Measurements from ENCODE around the gene MEIS3.

GRCh38 chr19:47419789-47420188 is 462 bp upstream of the MEIS3 start:
- TF ChIP-seq, protein P1, sequence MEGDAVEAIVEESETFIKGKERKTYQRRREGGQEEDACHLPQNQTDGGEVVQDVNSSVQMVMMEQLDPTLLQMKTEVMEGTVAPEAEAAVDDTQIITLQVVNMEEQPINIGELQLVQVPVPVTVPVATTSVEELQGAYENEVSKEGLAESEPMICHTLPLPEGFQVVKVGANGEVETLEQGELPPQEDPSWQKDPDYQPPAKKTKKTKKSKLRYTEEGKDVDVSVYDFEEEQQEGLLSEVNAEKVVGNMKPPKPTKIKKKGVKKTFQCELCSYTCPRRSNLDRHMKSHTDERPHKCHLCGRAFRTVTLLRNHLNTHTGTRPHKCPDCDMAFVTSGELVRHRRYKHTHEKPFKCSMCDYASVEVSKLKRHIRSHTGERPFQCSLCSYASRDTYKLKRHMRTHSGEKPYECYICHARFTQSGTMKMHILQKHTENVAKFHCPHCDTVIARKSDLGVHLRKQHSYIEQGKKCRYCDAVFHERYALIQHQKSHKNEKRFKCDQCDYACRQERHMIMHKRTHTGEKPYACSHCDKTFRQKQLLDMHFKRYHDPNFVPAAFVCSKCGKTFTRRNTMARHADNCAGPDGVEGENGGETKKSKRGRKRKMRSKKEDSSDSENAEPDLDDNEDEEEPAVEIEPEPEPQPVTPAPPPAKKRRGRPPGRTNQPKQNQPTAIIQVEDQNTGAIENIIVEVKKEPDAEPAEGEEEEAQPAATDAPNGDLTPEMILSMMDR (IDR thresholded peaks at IDR 0.05): no peak
- TF ChIP-seq POLR2A (IDR thresholded peaks at IDR 0.05) (no peak), EP300 (IDR thresholded peaks at IDR 0.05) (no peak)
